HCT116 (cell line): ENCODE data around the gene KRT15. TPM values are rescaled to one million over a fixed set of nuclear protein-coding genes. Genes with fewer than 3 reads are reported as not detected.
A peak's percentile ranks its signal among the peaks of the same experiment; 100 is the strongest.

Source experiments
- ATAC-seq: fragments of 200-7000 bp; cut with Tn5 transposase; 2 replicates; pipeline ENCODE4 v1.9.1; 2020; ENCODE audit warnings: mild to moderate bottlenecking, moderate library complexity
- BruUV-seq: library from RNA; stranded (reverse); fragments of 400-500 nt; replicated peaks from 2 replicates; lab custom pipeline; 2021; lab: Mats Ljungman, UMichigan
- CTCF ChIA-PET: fragments of 300-600 bp; sonication (Branson Sonifier 250); formaldehyde crosslinking; loops from one replicate; lab custom pipeline; 2021; ENCODE audit warnings: antibody characterized with exemption; lab: Charles Lee
- POLR2A ChIA-PET: fragments of 300-600, 350-600 bp; sonication (Branson Sonifier 250); formaldehyde crosslinking; loops from one replicate; lab custom pipeline; 2021; ENCODE audit warnings: antibody characterized with exemption; lab: Charles Lee
- RAD21 ChIA-PET, 2 experiments: fragments of 300-600 bp; sonication (Branson Sonifier 250); formaldehyde crosslinking; loops; one replicate each; lab custom pipeline; 2023; ENCODE audit warnings: low total read pairs in 2 of 2; ENCODE audit not compliant: uncharacterized antibody in 2 of 2, unreplicated experiment in 2 of 2, low non-redundant PET in 1 of 2; lab: Charles Lee
- DNase-seq: peaks from one replicate; pipeline ENCODE4 v3.0.0-alpha.2; 2010; ENCODE audit warnings: low read depth, low spot score
- H2AFZ ChIP-seq: fragments of 200-600 bp; shearing (Covaris generic), sonication (generic); 2 replicates; pipeline ENCODE4 v1.6.1; 2017; ENCODE audit warnings: low read depth, mixed run types, mixed read lengths, antibody characterized with exemption, low read length; ENCODE audit not compliant: poor library complexity, severe bottlenecking
- H3K27ac ChIP-seq: 2 replicates; pipeline ENCODE4 v1.5.1; 2012; ENCODE audit warnings: low read depth, low read length
- H3K27me3 ChIP-seq: fragments of 200-600 bp; sonication (generic); 2 replicates; pipeline ENCODE4 v1.6.1; 2016; ENCODE audit warnings: mixed run types, low read length, mixed read lengths; ENCODE audit not compliant: insufficient read depth
- H3K36me3 ChIP-seq, 2 experiments: fragments of 200-500 bp in 1 of 2; fragments of 200-600 bp in 1 of 2; sonication (Bioruptor generic) in 1 of 2; sonication (generic) in 1 of 2; 2 replicates each; pipeline versions ENCODE4 v1.5.1 to v1.6.1; 2014 to 2016; ENCODE audit warnings: low read length in 2 of 2, inconsistent platforms in 1 of 2, mixed read lengths in 1 of 2, mixed run types in 1 of 2; ENCODE audit not compliant: insufficient read depth in 2 of 2, control insufficient read depth in 1 of 2
- H3K4me1 ChIP-seq, 2 experiments: fragments of 200-600 bp in 1 of 2; sonication (generic) in 1 of 2; 2 replicates each; pipeline versions ENCODE4 v1.5.1 to v1.6.1; 2012 to 2017; ENCODE audit warnings: low read length in 2 of 2, inconsistent platforms in 1 of 2, mild to moderate bottlenecking in 1 of 2, mixed read lengths in 1 of 2, mixed run types in 1 of 2, moderate library complexity in 1 of 2; ENCODE audit not compliant: insufficient read depth in 2 of 2, control insufficient read depth in 1 of 2
- H3K4me2 ChIP-seq: fragments of 200-600 bp; sonication (generic); 2 replicates; pipeline ENCODE4 v1.6.1; 2017; ENCODE audit warnings: mixed run types, low read length, mixed read lengths
- H3K4me3 ChIP-seq, 2 experiments: fragments of 200-600 bp in 1 of 2; sonication (generic) in 1 of 2; replicated peaks in 1 of 2; 2 replicates each; pipeline ENCODE4 v1.5.1; 2011 to 2016; ENCODE audit warnings: low read length in 2 of 2, control low read depth in 1 of 2, low read depth in 1 of 2, mild to moderate bottlenecking in 1 of 2, mixed read lengths in 1 of 2, mixed run types in 1 of 2
- H3K79me2 ChIP-seq: fragments of 200-600 bp; sonication (generic); 2 replicates; pipeline ENCODE4 v1.6.1; 2017; ENCODE audit warnings: mild to moderate bottlenecking, mixed run types, low read length, moderate library complexity, mixed read lengths; ENCODE audit not compliant: insufficient read depth
- H3K9ac ChIP-seq: fragments of 200-600 bp; sonication (generic); 2 replicates; pipeline ENCODE4 v1.6.1; 2016; ENCODE audit warnings: low read length, mixed read lengths
- H3K9me2 ChIP-seq: fragments of 200-600 bp; sonication (generic), shearing (Covaris generic); 2 replicates; pipeline ENCODE4 v1.6.1; 2017; ENCODE audit warnings: mixed run types, mild to moderate bottlenecking, moderate library complexity; ENCODE audit not compliant: insufficient read depth
- H3K9me3 ChIP-seq, 2 experiments: fragments of 200-500 bp in 1 of 2; fragments of 200-600 bp in 1 of 2; sonication (Bioruptor generic) in 1 of 2; sonication (generic) in 1 of 2; 2 replicates each; pipeline ENCODE4 v1.6.1; 2014 to 2017; ENCODE audit warnings: low read length in 2 of 2, mixed read lengths in 2 of 2, inconsistent platforms in 1 of 2, low read depth in 1 of 2, mild to moderate bottlenecking in 1 of 2, mixed run types in 1 of 2, moderate library complexity in 1 of 2; ENCODE audit not compliant: control insufficient read depth in 1 of 2, insufficient read depth in 1 of 2
- H4K20me1 ChIP-seq: fragments of 200-600 bp; sonication (generic), shearing (Covaris generic); 2 replicates; pipeline ENCODE4 v1.6.1; 2017; ENCODE audit warnings: mixed run types, mild to moderate bottlenecking, moderate library complexity; ENCODE audit not compliant: insufficient read depth
- CBX3 ChIP-seq: IDR thresholded peaks from 2 replicates; pipeline ENCODE4 v1.6.1; 2012; ENCODE audit warnings: low read depth
- MAX ChIP-seq: IDR thresholded peaks from 2 replicates; pipeline ENCODE4 v1.6.1; 2012
- POLR2AphosphoS5 ChIP-seq: IDR thresholded peaks from 2 replicates; pipeline ENCODE4 v1.6.1; 2011; ENCODE audit warnings: mild to moderate bottlenecking, low read depth, low read length, moderate library complexity
- SIN3A ChIP-seq: IDR thresholded peaks from 2 replicates; pipeline ENCODE4 v1.6.1; 2012; ENCODE audit warnings: low read depth
- SP1 ChIP-seq: IDR thresholded peaks from 2 replicates; pipeline ENCODE4 v1.6.1; 2012; ENCODE audit warnings: low read depth
- TCF7L2 ChIP-seq: IDR thresholded peaks from 2 replicates; pipeline ENCODE4 v1.7.0; 2011; ENCODE audit warnings: borderline replicate concordance, inconsistent platforms; ENCODE audit not compliant: insufficient read depth, insufficient read length; ENCODE audit errors: extremely low read depth
- ZNF274 ChIP-seq: fragments of 200-500 bp; sonication (Bioruptor generic); IDR thresholded peaks from 2 replicates; pipeline ENCODE4 v1.6.1; 2014; ENCODE audit warnings: mild to moderate bottlenecking, low read depth, low read length, inconsistent platforms
- intact Hi-C: fragments of 100-400 bp; cut with micrococcal nuclease; formaldehyde crosslinking; loops from 2 replicates; pipeline ENCODE4 v1.10.0; 2022
- total RNA-seq: library from RNA; stranded (reverse); gene quantifications from one replicate; pipeline ENCODE4 v1.2.1, GENCODE V29; 2021; ENCODE audit not compliant: unreplicated experiment

KRT15 gene
- total RNA-seq, 1 experiment from 2014 or later = 37.1 TPM

- H3K4me2 ChIP-seq = peak overlapping the region; percentile 78
Measured at GRCh38 chr17:41520821-41521521, 2.3 kb upstream of the KRT15 start.

GRCh38 chr17:41519501-41520224 lies 973 bp upstream of the KRT15 start:
- intact Hi-C loops = loop anchor here (2.0 kb wide), 1 partner anchor 611 kb away; no protein-coding TSS in a partner anchor
- H3K4me3 ChIP-seq = 0 out of 4 replicates have a peak overlapping the region, but pooled peaks of 1 of the 2 experiments have one; percentile 1
- H3K9ac ChIP-seq = peak overlapping the region; percentile 99
- RAD21 ChIA-PET = no interaction called here
- peak overlapping the region; percentile 99 for H3K27ac ChIP-seq
- no TSS peak for BruUV-seq
- ATAC-seq (no peak), DNase-seq (no peak)
- H3K9me3 ChIP-seq = no peaks in the 10 kb centered on the region
- POLR2A ChIA-PET = interaction anchor here (1.3 to 12.9 kb wide), 6 partner anchors 9 to 610 kb away, joined by 3 to 148 read pairs (median 10); partner anchors contain the start of genes EIF1 and KRT19
- H3K4me1 ChIP-seq = peaks cover 57 to 72% of the 10 kb centered on the region in 2 experiments
- TF ChIP-seq MAX = no peak
- no peak for TF ChIP-seq SIN3A
- peak; percentile 24 for TF ChIP-seq POLR2AphosphoS5
- TF ChIP-seq TCF7L2 = peak; percentile 13
- no peak overlapping the region for H2AFZ ChIP-seq
- H3K9me2 ChIP-seq = no peaks in the 10 kb centered on the region
- H3K4me2 ChIP-seq = peak overlapping the region; percentile 78
- CTCF ChIA-PET = interaction anchor here (0.9 to 8.9 kb wide), 3 partner anchors 30 to 143 kb away, joined by 3 to 77 read pairs (median 3); no protein-coding TSS in a partner anchor
- H4K20me1 ChIP-seq = no peaks in the 10 kb centered on the region
- H3K36me3 ChIP-seq = peaks cover 3 to 15% of the 10 kb centered on the region in 2 experiments; a peak in 2 of 4 replicates
- H3K27me3 ChIP-seq = no peaks in the 10 kb centered on the region
- H3K79me2 ChIP-seq = no peaks in the 10 kb centered on the region

More at GRCh38 chr17:41520821-41521521, 2.3 kb upstream of the KRT15 start:
- ChIA-PET RAD21 (interaction anchor here (1.0 to 2.8 kb wide), 4 partner anchors 27 to 117 kb away, joined by 4 to 19 read pairs (median 8); no protein-coding TSS in a partner anchor), CTCF (interaction anchor here (1.0 to 8.9 kb wide), 8 partner anchors 9 to 906 kb away, joined by 3 to 77 read pairs (median 4); no protein-coding TSS in a partner anchor), POLR2A (interaction anchor here (0.6 to 12.9 kb wide), 17 partner anchors 9 to 760 kb away, joined by 3 to 148 read pairs (median 4); partner anchors contain the start of gene EIF1)
- TF ChIP-seq ZNF274 = no peak
- TF ChIP-seq SP1 = no peak
- TF ChIP-seq CBX3 = no peak
- H4K20me1 ChIP-seq = no peaks in the 10 kb centered on the region
- H3K27me3 ChIP-seq = no peaks in the 10 kb centered on the region
- H3K9me2 ChIP-seq = no peaks in the 10 kb centered on the region
- H3K9ac ChIP-seq = peak overlapping the region; percentile 99
- intact Hi-C loops = loop anchor here (1.0 to 2.0 kb wide), 2 partner anchors 612 to 664 kb away; no protein-coding TSS in a partner anchor
- DNase-seq (no peak), ATAC-seq (peak; percentile 12)
- H3K79me2 ChIP-seq = peaks cover 9% of the 10 kb centered on the region; the same call in 1 of the 2 replicates
- H3K27ac ChIP-seq = peak overlapping the region; percentile 99
- H3K9me3 ChIP-seq = no peaks in the 10 kb centered on the region
- BruUV-seq = no TSS peak
- H3K4me1 ChIP-seq = peaks cover 68 to 84% of the 10 kb centered on the region in 2 experiments
- H2AFZ ChIP-seq = no peak overlapping the region
- peaks cover 3 to 14% of the 10 kb centered on the region in 2 experiments; a peak in 2 of 4 replicates for H3K36me3 ChIP-seq
- H3K4me3 ChIP-seq = peak overlapping the region; percentile 36 to 47
